ENCODE measurements around the gene PLCB1.

The PLCB1 gene

GRCh38 chr20:8693709-8694108 is 561.6 kb downstream of the PLCB1 start:
- DNase-seq (ENCODE audit: low spot score): no peak

GRCh38 chr20:8700756-8701155 is 568.7 kb downstream of the PLCB1 start:
- DNase-seq (ENCODE audit: low spot score): no peak

GRCh38 chr20:8706961-8707700 is 575.1 kb downstream of the PLCB1 start:
- no peak for DNase-seq (ENCODE audit: low spot score)

DNA sequence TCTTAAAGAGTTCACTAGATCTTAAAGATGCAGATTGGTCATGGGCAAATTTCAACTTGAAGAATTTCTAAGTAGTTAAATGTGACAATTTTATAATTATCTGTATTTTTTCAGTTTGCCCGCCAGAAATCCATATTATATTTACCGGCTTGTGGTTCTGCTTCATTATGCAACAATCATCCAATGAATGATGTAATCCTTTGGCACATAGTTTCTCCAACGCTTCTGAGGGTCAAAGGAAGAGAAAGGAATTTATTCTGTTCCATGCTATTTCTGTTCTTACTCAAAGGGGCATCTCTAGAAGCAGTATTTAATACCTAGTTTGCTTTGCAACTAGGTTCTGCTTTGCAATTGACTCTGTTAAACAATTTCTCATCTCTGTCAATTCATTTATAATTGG is 577.6 kb downstream of the PLCB1 start:
- no peak for DNase-seq (ENCODE audit: low spot score)

- no peak for DNase-seq (ENCODE audit: low spot score)
Observed at GRCh38 chr20:8711501-8711900, 579.4 kb downstream of the PLCB1 start.

DNA sequence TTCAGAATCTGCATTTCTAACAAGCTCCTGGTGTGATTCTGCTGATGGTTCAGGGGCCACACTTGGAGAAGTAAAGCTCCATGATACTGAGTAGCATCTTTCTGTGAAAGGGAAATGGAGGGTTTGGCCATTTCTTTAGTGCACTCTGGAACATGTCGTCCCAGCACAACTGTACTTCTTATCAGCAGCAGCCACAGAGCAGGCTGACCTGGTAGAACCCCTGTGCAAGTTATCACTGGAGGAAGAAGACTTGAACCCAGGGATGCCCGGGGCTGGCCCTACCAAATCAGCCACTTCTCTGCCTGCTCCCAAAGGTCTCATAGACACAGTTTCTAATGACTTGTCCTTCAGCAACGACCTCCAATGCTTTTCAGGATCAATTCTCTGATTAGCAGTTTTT is 582.1 kb downstream of the PLCB1 start:
- DNase-seq (ENCODE audit: low spot score): no peak

DNA sequence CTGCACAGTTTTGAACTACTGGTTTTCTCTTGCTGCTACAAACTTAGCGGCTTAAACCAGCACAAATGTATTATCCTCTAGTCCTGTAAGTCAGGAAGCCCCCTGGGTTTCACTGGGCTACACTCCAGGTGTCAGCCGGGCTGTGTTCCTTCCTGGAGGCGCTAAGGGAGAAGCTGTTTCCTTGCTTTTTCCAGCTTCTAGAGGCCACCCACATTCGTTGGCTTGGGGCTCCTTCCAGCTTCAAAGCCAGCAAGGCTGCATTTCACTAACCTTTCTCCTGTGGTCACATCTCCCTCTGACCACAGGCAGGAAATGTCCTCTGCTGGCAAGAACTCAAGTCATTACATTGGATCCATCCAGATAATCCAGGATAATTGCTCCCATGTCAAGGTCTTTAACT is 586.2 kb downstream of the PLCB1 start:
- DNase-seq (ENCODE audit: low spot score): no peak

DNA sequence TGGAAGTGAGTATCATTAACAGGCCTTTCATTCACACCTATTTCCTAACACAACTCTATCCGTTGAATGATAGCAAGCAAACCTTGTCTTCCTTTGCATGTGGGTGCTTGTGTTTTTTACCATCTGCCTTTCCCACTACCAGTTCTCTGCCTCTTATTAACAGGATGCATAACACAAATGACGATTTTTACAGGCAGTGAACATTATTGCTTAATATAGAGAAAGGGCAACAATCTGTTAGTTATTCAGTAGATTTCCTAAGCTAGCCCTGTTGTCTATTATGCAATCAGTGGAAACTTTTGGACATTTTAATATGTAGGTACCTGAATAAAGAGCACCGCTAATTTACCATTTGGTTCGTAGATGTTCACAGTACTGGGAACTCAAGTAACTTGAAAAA is 588.0 kb downstream of the PLCB1 start:
- DNase-seq (ENCODE audit: low spot score): no peak

- DNase-seq (ENCODE audit: low spot score): peak; percentile 75
Observed at GRCh38 chr20:8721098-8721497, 589.0 kb downstream of the PLCB1 start.

GRCh38 chr20:8722277-8722928 is 590.3 kb downstream of the PLCB1 start:
- DNase-seq (ENCODE audit: low spot score): peak; percentile 82

GRCh38 chr20:8723296-8723695 is 591.2 kb downstream of the PLCB1 start:
- DNase-seq (ENCODE audit: low spot score): no peak

- DNase-seq (ENCODE audit: low spot score): no peak
Observed at GRCh38 chr20:8724884-8725283, 592.8 kb downstream of the PLCB1 start.

DNA sequence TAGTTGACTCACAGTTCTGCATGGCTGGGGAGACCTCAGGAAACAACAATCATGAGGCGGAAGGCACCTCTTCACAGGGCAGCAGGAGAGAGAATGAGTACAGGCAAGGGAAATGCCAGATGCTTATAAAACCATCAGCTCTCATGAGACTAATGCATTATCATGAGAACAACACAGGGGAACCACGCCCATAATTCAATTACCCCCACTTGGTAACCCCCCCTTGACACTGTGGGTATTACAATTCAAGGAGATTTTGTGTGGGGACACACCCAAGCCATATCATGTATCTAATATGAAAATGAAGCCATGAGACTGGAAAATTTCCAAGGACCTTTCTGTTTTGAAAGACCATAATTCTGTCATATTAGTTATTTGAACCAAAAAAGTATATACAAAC is 594.4 kb downstream of the PLCB1 start:
- no peak for DNase-seq (ENCODE audit: low spot score)

- no peak for DNase-seq (ENCODE audit: low spot score)
Observed at GRCh38 chr20:8735014-8735413, 602.9 kb downstream of the PLCB1 start.

- DNase-seq (ENCODE audit: low spot score): no peak
Observed at GRCh38 chr20:8735674-8736073, 603.6 kb downstream of the PLCB1 start.

DNA sequence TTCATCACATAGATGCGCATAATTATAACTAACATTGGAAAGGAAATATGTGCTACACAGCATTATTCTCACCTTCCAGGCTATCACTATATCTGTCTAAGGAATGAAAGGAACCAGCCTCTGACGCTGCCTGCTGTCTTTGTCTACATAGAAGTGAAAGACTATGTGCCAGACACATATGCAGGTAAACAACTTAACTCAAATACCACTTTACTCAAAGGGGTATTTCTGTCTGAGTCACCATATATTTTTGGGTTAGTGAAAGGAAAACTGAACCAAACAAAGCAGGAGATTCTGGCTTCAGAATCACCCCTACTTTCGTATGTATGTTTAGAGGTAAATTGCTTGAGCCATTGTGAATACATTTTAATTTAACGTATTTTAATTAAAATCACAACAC is 608.2 kb downstream of the PLCB1 start:
- DNase-seq (ENCODE audit: low spot score): no peak

DNA sequence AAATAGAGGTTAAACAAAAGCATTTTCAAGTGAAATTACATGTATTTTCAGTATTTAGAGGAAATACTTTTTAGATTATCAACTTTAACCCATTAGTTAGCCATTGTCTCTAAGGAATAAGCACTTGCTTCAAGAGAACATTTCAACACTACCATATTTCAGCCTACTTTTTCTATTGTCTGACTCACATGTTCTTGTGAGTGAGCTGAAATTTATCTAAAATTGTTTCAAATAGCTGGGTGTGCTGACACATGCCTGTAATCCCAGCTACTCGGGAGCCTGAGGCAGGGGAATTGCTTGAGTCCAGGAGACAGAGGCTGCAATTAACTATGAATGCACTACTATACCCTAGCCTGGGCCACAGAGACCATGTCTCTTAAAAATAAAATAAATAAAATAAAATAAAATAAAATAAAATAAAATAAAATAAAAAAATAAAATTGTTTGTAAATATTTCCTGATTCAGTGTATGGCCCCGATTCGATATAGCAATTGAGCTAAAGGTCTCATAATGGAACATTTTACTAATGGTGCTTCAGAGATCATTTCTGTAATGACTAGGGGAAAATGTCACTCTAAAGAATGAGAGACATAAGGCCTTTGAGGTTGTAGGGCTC is 612.3 kb downstream of the PLCB1 start:
- DNase-seq (ENCODE audit: low spot score): no peak

GRCh38 chr20:8749101-8749500 is 617.0 kb downstream of the PLCB1 start:
- DNase-seq (ENCODE audit: low spot score): no peak

DNA sequence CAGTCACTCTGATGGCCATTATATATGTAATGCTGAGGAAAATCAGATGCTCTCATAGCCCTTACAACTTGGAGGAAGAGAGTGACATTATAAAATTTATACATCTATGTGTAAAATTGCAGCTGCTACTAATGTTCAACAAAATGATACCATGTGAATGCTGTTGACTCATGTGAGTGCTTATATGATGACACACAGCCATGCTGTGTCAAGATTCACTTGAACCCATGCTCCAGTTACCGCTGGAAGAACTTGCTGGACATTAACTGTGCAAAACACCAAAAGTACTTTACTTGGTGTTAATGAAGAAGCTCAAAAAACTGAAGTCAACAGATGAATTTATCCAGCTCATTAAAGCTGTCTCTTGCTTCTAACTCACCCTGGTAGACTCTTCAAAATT is 617.9 kb downstream of the PLCB1 start:
- DNase-seq (ENCODE audit: low spot score): no peak

DNA sequence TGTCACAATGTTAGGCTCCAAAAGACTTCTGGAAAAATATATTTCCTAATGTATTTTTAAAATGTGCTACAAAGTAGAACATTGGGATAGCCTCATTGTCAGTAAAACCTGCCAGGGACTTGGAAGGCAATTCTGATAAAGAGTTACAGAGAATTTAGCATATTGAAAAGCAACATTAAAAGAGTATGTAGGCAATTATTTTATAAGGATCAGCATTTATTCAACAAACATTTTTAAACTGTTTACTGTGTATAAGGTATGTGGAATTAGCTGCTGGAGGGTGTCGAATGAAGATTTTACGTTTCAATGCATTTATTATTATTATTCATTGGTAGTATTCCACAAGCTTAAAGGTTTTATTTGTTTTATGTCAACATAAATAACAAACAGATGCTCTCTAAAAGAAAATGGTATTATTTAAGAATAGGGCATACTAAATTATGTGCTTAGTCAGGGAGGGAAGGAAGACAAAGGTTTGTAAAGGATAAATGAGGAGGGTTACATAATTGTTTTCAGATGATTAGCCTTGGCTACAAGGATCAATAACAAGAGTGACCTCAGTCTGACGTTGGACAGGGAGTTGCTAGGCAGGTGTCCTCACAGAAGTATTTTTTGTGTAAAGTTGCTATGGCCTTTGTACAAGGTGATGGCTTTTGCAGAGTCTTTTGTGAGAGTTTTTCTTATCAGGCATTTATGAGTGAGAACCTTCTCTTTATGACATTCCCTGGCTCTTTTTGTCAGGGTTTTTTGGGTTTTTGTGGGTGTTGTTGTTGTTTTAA is 623.5 kb downstream of the PLCB1 start:
- DNase-seq (ENCODE audit: low spot score): no peak

- no peak for DNase-seq (ENCODE audit: low spot score)
Observed at GRCh38 chr20:8756410-8756809, 624.3 kb downstream of the PLCB1 start.

DNA sequence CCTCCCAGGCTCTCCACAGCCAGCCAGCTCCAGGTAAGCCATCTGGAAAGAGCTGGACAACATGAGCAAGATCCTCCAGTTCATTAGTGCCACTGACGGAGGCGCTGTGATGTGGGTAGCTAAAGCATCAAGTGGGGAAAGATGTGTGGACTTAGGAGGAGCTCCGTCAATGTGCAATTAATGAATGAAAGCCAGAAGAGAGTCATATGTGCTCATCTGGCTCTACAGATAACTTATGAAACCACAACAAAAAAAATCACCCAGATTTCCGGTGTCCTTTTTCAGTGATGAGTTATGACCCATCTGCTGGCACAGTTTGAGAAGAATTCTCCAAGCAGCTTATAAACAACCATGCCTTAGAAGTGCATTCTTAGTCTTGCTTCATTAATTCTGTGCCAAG is 625.1 kb downstream of the PLCB1 start:
- DNase-seq (ENCODE audit: low spot score): no peak

All from SK-N-DZ (cell line).